Liver (tissue), 9 donors: Measurements from ENCODE around the gene GFRA4. TPM values are rescaled to one million over a fixed set of nuclear protein-coding genes. Genes with fewer than 3 reads are reported as not detected.

Experiments used
- DNase-seq: peaks from one replicate; pipeline ENCODE4 v3.0.0-alpha.2; 2017; ENCODE audit warnings: low spot score
- H3K27ac ChIP-seq, 2 donors: one replicate each; pipeline ENCODE4 v1.7.0; 2013; ENCODE audit warnings: inconsistent platforms in 2 of 2, low read length in 2 of 2, control low read depth in 1 of 2, low read depth in 1 of 2, mild to moderate bottlenecking in 1 of 2
- H3K27me3 ChIP-seq, 4 donors: one replicate each; pipeline versions ENCODE4 v1.6.1 to v1.7.0; 2013; ENCODE audit warnings: low read length in 3 of 4, inconsistent platforms in 1 of 4, mild to moderate bottlenecking in 1 of 4, moderate library complexity in 1 of 4; ENCODE audit not compliant: control insufficient read depth in 4 of 4, insufficient read depth in 4 of 4
- H3K36me3 ChIP-seq, 4 donors: one replicate each; pipeline versions ENCODE4 v1.6.1 to v1.7.0; 2013; ENCODE audit warnings: low read length in 3 of 4, mild to moderate bottlenecking in 3 of 4, low read depth in 1 of 4, moderate library complexity in 1 of 4; ENCODE audit not compliant: control insufficient read depth in 4 of 4, insufficient read depth in 3 of 4
- H3K4me1 ChIP-seq, 4 donors: one replicate each; pipeline versions ENCODE4 v1.6.1 to v1.7.0; 2013; ENCODE audit warnings: low read length in 3 of 4, mild to moderate bottlenecking in 3 of 4, moderate library complexity in 1 of 4; ENCODE audit not compliant: control insufficient read depth in 4 of 4, insufficient read depth in 4 of 4
- H3K4me3 ChIP-seq, 3 donors: one replicate each; pipeline versions ENCODE4 v1.6.1 to v1.7.0; 2013; ENCODE audit warnings: low read length in 3 of 3, control low read depth in 1 of 3, low read depth in 1 of 3, mild to moderate bottlenecking in 1 of 3
- H3K9ac ChIP-seq, 2 donors: one replicate each; pipeline ENCODE4 v1.7.0; 2013; ENCODE audit warnings: low read length in 2 of 2, mild to moderate bottlenecking in 2 of 2, moderate library complexity in 2 of 2, control low read depth in 1 of 2, low read depth in 1 of 2
- H3K9me3 ChIP-seq, 4 donors: one replicate each; pipeline versions ENCODE4 v1.6.1 to v1.7.0; 2013; ENCODE audit warnings: low read length in 3 of 4; ENCODE audit not compliant: control insufficient read depth in 4 of 4
- EGR1 ChIP-seq, 2 donors: IDR thresholded peaks; 2 replicates each; pipeline ENCODE4 v1.6.1; 2016 to 2018; ENCODE audit warnings: antibody characterized with exemption in 2 of 2, low read depth in 2 of 2
- FOXA1 ChIP-seq: IDR thresholded peaks from 2 replicates; pipeline ENCODE4 v1.6.1; 2016; ENCODE audit warnings: antibody characterized with exemption
- FOXA2 ChIP-seq: IDR thresholded peaks from 2 replicates; pipeline ENCODE4 v1.6.1; 2016; ENCODE audit warnings: antibody characterized with exemption
- GABPA ChIP-seq, 2 donors: IDR thresholded peaks in 1 of 2; conservative IDR thresholded peaks in 1 of 2; 2 replicates each; pipeline ENCODE4 v1.6.1; 2016; ENCODE audit warnings: antibody characterized with exemption in 2 of 2, mild to moderate bottlenecking in 1 of 2, moderate library complexity in 1 of 2
- HNF4A ChIP-seq, 2 donors: conservative IDR thresholded peaks; 2 replicates each; pipeline ENCODE4 v1.6.1; 2016; ENCODE audit warnings: antibody characterized with exemption in 2 of 2, mild to moderate bottlenecking in 2 of 2
- HNF4G ChIP-seq: IDR thresholded peaks from 2 replicates; pipeline ENCODE4 v1.6.1; 2016; ENCODE audit warnings: antibody characterized with exemption
- JUND ChIP-seq, 2 donors: IDR thresholded peaks; 2 replicates each; pipeline ENCODE4 v1.6.1; 2016; ENCODE audit warnings: antibody characterized with exemption in 2 of 2
- MAX ChIP-seq: IDR thresholded peaks from 2 replicates; pipeline ENCODE4 v1.6.1; 2016; ENCODE audit warnings: antibody characterized with exemption
- NR2F2 ChIP-seq: IDR thresholded peaks from 2 replicates; pipeline ENCODE4 v1.6.1; 2016; ENCODE audit warnings: antibody characterized with exemption
- RAD21 ChIP-seq, 2 donors: IDR thresholded peaks; 2 replicates each; pipeline ENCODE4 v1.6.1; 2016; ENCODE audit warnings: antibody characterized with exemption in 2 of 2, mild to moderate bottlenecking in 2 of 2
- RXRA ChIP-seq, 2 donors: IDR thresholded peaks; 2 replicates each; pipeline ENCODE4 v1.6.1; 2017 to 2018; ENCODE audit warnings: antibody characterized with exemption in 2 of 2, mild to moderate bottlenecking in 1 of 2
- SP1 ChIP-seq: IDR thresholded peaks from 2 replicates; pipeline ENCODE4 v1.6.1; 2018; ENCODE audit warnings: antibody characterized with exemption, mild to moderate bottlenecking
- TAF1 ChIP-seq: conservative IDR thresholded peaks from 2 replicates; pipeline ENCODE4 v1.6.1; 2016; ENCODE audit warnings: antibody characterized with exemption, mild to moderate bottlenecking
- YY1 ChIP-seq: IDR thresholded peaks from 2 replicates; pipeline ENCODE4 v1.6.1; 2016; ENCODE audit warnings: antibody characterized with exemption, mild to moderate bottlenecking
- WGBS: extraction: QIAGEN DNeasy Blood & Tissue Kit; methylation state at CpG from one replicate; pipeline ENCODE4 v1.1.7; 2013; 5-methylcytosine and 5-hydroxymethylcytosine counted together
- polyA plus RNA-seq, 2 donors: library from polyadenylated mRNA; stranded (reverse) in 1 of 2; unstranded in 1 of 2; fragments of 200-250 nt in 1 of 2; fragments of >200 nt in 1 of 2; fragmentation: Nextera tagmentation in 1 of 2; extraction: Ambion mirVana in 1 of 2; gene quantifications; one replicate each; pipeline versions ENCODE4 v1.2.1 to v1.2.3, GENCODE V29; 2013 to 2015
- total RNA-seq, 2 donors: library from RNA; depleted of rRNA; stranded (reverse); fragments of >200 nt; gene quantifications; one replicate each; pipeline ENCODE4 v1.2.3, GENCODE V29; 2014
- TF ChIP-seq, protein P1 (sequence below): fragments of 150-350 bp; IDR thresholded peaks from 2 replicates; pipeline ENCODE4 v1.5.1; 2017; ENCODE audit warnings: improper control_type of control experiment, low read depth, low read length; ENCODE audit not compliant: missing input control
- TF ChIP-seq, protein P2 (sequence below): IDR thresholded peaks from 2 replicates; pipeline ENCODE4 v1.6.1; 2016; ENCODE audit warnings: antibody characterized with exemption, mild to moderate bottlenecking
- TF ChIP-seq, protein P3 (sequence below): IDR thresholded peaks from 2 replicates; pipeline ENCODE4 v1.6.1; 2016; ENCODE audit warnings: antibody characterized with exemption
- TF ChIP-seq, protein P4 (sequence below): IDR thresholded peaks from 2 replicates; pipeline ENCODE4 v1.6.1; 2016; ENCODE audit warnings: antibody characterized with exemption
- donor health status: healthy.
- donor health status: healthy.
- donor health status: healthy.
- donor health status: healthy.
- donor health status: healthy.

Gene GFRA4
- total and polyA plus RNA-seq, 4 donors, result not detected

DNA sequence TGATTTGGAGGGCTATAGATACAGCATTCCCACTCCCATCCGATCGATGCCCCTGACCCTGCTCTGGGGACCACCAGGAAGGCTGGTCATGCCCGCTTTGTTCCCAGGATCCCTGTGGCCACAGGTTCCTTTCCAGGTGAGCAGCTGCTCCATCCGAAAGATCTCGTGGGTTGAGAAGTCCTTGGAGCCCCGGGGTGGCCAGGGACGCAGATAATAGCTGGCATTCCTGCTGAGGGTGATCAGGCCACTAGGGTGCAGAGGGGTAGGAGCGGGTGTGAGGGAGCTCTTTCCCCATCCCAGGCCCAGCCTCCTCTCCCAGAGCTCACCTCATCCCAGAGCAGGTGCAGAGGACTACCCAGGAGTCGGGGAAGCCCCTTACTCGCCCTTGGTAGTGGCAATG lies 11.2 kb upstream of the GFRA4 start:
- no peak overlapping the region for H3K27ac ChIP-seq
- no peak overlapping the region for H3K4me3 ChIP-seq
- H3K36me3 ChIP-seq, result no peaks in the 10 kb centered on the region
- H3K27me3 ChIP-seq, result peaks cover 4 to 10% (median 6%) of the 10 kb centered on the region in 4 donors
- H3K9ac ChIP-seq, result no peak overlapping the region
- TF ChIP-seq, protein P1, sequence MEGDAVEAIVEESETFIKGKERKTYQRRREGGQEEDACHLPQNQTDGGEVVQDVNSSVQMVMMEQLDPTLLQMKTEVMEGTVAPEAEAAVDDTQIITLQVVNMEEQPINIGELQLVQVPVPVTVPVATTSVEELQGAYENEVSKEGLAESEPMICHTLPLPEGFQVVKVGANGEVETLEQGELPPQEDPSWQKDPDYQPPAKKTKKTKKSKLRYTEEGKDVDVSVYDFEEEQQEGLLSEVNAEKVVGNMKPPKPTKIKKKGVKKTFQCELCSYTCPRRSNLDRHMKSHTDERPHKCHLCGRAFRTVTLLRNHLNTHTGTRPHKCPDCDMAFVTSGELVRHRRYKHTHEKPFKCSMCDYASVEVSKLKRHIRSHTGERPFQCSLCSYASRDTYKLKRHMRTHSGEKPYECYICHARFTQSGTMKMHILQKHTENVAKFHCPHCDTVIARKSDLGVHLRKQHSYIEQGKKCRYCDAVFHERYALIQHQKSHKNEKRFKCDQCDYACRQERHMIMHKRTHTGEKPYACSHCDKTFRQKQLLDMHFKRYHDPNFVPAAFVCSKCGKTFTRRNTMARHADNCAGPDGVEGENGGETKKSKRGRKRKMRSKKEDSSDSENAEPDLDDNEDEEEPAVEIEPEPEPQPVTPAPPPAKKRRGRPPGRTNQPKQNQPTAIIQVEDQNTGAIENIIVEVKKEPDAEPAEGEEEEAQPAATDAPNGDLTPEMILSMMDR, result no peak
- TF ChIP-seq, protein P2, sequence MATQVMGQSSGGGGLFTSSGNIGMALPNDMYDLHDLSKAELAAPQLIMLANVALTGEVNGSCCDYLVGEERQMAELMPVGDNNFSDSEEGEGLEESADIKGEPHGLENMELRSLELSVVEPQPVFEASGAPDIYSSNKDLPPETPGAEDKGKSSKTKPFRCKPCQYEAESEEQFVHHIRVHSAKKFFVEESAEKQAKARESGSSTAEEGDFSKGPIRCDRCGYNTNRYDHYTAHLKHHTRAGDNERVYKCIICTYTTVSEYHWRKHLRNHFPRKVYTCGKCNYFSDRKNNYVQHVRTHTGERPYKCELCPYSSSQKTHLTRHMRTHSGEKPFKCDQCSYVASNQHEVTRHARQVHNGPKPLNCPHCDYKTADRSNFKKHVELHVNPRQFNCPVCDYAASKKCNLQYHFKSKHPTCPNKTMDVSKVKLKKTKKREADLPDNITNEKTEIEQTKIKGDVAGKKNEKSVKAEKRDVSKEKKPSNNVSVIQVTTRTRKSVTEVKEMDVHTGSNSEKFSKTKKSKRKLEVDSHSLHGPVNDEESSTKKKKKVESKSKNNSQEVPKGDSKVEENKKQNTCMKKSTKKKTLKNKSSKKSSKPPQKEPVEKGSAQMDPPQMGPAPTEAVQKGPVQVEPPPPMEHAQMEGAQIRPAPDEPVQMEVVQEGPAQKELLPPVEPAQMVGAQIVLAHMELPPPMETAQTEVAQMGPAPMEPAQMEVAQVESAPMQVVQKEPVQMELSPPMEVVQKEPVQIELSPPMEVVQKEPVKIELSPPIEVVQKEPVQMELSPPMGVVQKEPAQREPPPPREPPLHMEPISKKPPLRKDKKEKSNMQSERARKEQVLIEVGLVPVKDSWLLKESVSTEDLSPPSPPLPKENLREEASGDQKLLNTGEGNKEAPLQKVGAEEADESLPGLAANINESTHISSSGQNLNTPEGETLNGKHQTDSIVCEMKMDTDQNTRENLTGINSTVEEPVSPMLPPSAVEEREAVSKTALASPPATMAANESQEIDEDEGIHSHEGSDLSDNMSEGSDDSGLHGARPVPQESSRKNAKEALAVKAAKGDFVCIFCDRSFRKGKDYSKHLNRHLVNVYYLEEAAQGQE, result no peak
- TF ChIP-seq JUND (IDR thresholded peaks at IDR 0.05) (no peak), HNF4G (no peak), TAF1 (no peak), RAD21 (IDR thresholded peaks at IDR 0.05) (no peak), YY1 (no peak), EGR1 (IDR thresholded peaks at IDR 0.05; ENCODE audit: low read depth in 2 of 2) (no peak), FOXA2 (no peak), FOXA1 (no peak), HNF4A (conservative IDR thresholded peaks at IDR 0.05) (no peak), MAX (no peak), GABPA (IDR thresholded peaks at IDR 0.05 in 1 of 2, conservative IDR thresholded peaks at IDR 0.05 in 1 of 2) (no peak), RXRA (IDR thresholded peaks at IDR 0.05) (no peak), SP1 (no peak), NR2F2 (no peak)
- TF ChIP-seq, protein P3, sequence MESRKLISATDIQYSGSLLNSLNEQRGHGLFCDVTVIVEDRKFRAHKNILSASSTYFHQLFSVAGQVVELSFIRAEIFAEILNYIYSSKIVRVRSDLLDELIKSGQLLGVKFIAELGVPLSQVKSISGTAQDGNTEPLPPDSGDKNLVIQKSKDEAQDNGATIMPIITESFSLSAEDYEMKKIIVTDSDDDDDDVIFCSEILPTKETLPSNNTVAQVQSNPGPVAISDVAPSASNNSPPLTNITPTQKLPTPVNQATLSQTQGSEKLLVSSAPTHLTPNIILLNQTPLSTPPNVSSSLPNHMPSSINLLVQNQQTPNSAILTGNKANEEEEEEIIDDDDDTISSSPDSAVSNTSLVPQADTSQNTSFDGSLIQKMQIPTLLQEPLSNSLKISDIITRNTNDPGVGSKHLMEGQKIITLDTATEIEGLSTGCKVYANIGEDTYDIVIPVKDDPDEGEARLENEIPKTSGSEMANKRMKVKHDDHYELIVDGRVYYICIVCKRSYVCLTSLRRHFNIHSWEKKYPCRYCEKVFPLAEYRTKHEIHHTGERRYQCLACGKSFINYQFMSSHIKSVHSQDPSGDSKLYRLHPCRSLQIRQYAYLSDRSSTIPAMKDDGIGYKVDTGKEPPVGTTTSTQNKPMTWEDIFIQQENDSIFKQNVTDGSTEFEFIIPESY, result no peak
- TF ChIP-seq, protein P4, sequence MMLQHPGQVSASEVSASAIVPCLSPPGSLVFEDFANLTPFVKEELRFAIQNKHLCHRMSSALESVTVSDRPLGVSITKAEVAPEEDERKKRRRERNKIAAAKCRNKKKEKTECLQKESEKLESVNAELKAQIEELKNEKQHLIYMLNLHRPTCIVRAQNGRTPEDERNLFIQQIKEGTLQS, result no peak
- no peaks in the 10 kb centered on the region for H3K9me3 ChIP-seq
- 64% methylated on average over 10 of the region's 10 CpGs for WGBS
- DNase-seq, result no peak
- H3K4me1 ChIP-seq, result peaks cover 0 to 10% (median 3%) of the 10 kb centered on the region in 4 donors
